Measurements from ENCODE around the gene LRTM1. TPM values are rescaled to one million over a fixed set of nuclear protein-coding genes. Genes with fewer than 3 reads are reported as not detected.

Gene LRTM1
- polyA plus RNA-seq, 2 of the 4 experiments (the other 2 are of a cell fraction) = not detected

DNA sequence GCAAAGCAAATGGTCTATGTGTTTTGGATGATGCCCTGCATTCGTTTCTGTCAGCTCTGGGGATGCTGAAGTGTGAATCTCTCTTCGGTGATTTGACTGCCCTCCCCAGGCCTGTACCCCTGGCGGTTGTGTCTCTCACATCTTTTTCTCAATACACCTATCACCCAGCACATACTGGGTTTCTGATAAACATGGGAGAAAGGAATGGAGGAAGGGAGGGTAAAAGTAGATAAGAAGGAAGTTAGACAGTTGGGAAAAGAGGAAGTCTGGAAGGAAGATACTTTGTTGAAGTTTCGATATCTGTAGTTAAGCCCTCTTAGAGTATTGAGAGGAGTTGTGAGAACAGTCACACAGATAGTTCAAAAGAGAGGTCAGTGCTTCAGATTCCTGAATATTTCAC, 35.8 kb upstream of the LRTM1 start:
- 13% methylated on average over 4 of the region's 4 CpGs for WGBS (ENCODE audit: missing lambda C conversion rate)
- DNase-seq (ENCODE audit: low read depth in 1 of 2, low spot score in 1 of 2) = no peak
- Histone ChIP-seq H3K27ac (no peak overlapping the region), H3K4me1 (no peaks in the 10 kb centered on the region), H3K9me3 (no peaks in the 10 kb centered on the region), H3K4me2 (no peak overlapping the region), H3K4me3 (no peak overlapping the region)
- TF ChIP-seq RARB (CRISPR knock-in tag; IDR thresholded peaks at IDR 0.05) = no peak
- TF ChIP-seq HOXB5 (CRISPR knock-in tag; IDR thresholded peaks at IDR 0.05) = no peak
- TF ChIP-seq EHMT2 (IDR thresholded peaks at IDR 0.05; ENCODE audit: low read depth) = no peak
- no peak for TF ChIP-seq SMC3 (IDR thresholded peaks at IDR 0.05)
- TF ChIP-seq, protein P1, sequence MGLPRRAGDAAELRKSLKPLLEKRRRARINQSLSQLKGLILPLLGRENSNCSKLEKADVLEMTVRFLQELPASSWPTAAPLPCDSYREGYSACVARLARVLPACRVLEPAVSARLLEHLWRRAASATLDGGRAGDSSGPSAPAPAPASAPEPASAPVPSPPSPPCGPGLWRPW (IDR thresholded peaks at IDR 0.05) = no peak
- no peak for TF ChIP-seq POLR2AphosphoS2 (conservative IDR thresholded peaks at IDR 0.05; ENCODE audit: low read length)
- TF ChIP-seq HDAC2 (IDR thresholded peaks at IDR 0.05) = no peak
- no peak for TF ChIP-seq MAZ (IDR thresholded peaks at IDR 0.05; ENCODE audit: borderline replicate concordance, low read depth, low read length)
- no peak for TF ChIP-seq MYC (IDR thresholded peaks at IDR 0.05; ENCODE audit: borderline replicate concordance, low read length)
- no peak for TF ChIP-seq PBX3 (IDR thresholded peaks at IDR 0.05)
- no peak for TF ChIP-seq SREBF2 (IDR thresholded peaks at IDR 0.05)
- no peak for TF ChIP-seq HOXB13 (CRISPR knock-in tag; IDR thresholded peaks at IDR 0.05; ENCODE audit: low read depth)
- TF ChIP-seq, protein P2, sequence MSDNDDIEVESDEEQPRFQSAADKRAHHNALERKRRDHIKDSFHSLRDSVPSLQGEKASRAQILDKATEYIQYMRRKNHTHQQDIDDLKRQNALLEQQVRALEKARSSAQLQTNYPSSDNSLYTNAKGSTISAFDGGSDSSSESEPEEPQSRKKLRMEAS (IDR thresholded peaks at IDR 0.05) = no peak
- TF ChIP-seq JUN (IDR thresholded peaks at IDR 0.05) = no peak
- ATAC-seq = no peak
- POLR2A ChIA-PET = no interaction called here
- FAIRE-seq = no peak
- CTCF ChIA-PET = no interaction called here

GRCh38 chr3:54962200-54962599, 34.3 kb upstream of the LRTM1 start:
- no peak for ATAC-seq

More at GRCh38 chr3:54962200-54962599, 34.3 kb upstream of the LRTM1 start:
- Histone ChIP-seq H3K9me3 (no peaks in the 10 kb centered on the region), H3K4me2 (no peak overlapping the region), H3K27ac (no peak overlapping the region), H3K4me1 (no peaks in the 10 kb centered on the region), H3K4me3 (no peak overlapping the region)
- FAIRE-seq (no peak), DNase-seq (ENCODE audit: low read depth in 1 of 2, low spot score in 1 of 2) (no peak)
- POLR2A ChIA-PET = no interaction called here
- CTCF ChIA-PET = no interaction called here
- WGBS (ENCODE audit: missing lambda C conversion rate) = 0% methylated on average over 2 of the region's 2 CpGs
- no peak for TF ChIP-seq HOXB13 (CRISPR knock-in tag; IDR thresholded peaks at IDR 0.05; ENCODE audit: low read depth)
- TF ChIP-seq ELK1 (IDR thresholded peaks at IDR 0.05; ENCODE audit: low read depth, low read length) = no peak
- TF ChIP-seq HOXA7 (CRISPR knock-in tag; IDR thresholded peaks at IDR 0.05) = no peak
- TF ChIP-seq MAZ (IDR thresholded peaks at IDR 0.05; ENCODE audit: borderline replicate concordance, low read depth, low read length) = no peak
- no peak for TF ChIP-seq CHD4 (IDR thresholded peaks at IDR 0.05; ENCODE audit: borderline replicate concordance)
- TF ChIP-seq RARB (CRISPR knock-in tag; IDR thresholded peaks at IDR 0.05) = no peak
- no peak for TF ChIP-seq FOXS1 (CRISPR knock-in tag; IDR thresholded peaks at IDR 0.05)
- TF ChIP-seq, protein P3, sequence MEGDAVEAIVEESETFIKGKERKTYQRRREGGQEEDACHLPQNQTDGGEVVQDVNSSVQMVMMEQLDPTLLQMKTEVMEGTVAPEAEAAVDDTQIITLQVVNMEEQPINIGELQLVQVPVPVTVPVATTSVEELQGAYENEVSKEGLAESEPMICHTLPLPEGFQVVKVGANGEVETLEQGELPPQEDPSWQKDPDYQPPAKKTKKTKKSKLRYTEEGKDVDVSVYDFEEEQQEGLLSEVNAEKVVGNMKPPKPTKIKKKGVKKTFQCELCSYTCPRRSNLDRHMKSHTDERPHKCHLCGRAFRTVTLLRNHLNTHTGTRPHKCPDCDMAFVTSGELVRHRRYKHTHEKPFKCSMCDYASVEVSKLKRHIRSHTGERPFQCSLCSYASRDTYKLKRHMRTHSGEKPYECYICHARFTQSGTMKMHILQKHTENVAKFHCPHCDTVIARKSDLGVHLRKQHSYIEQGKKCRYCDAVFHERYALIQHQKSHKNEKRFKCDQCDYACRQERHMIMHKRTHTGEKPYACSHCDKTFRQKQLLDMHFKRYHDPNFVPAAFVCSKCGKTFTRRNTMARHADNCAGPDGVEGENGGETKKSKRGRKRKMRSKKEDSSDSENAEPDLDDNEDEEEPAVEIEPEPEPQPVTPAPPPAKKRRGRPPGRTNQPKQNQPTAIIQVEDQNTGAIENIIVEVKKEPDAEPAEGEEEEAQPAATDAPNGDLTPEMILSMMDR (IDR thresholded peaks at IDR 0.05) = no peak
- no peak for TF ChIP-seq KDM5A (IDR thresholded peaks at IDR 0.05)
- TF ChIP-seq MYC (IDR thresholded peaks at IDR 0.05; ENCODE audit: borderline replicate concordance, low read length) = no peak
- TF ChIP-seq CBX8 (IDR thresholded peaks at IDR 0.05) = no peak
- TF ChIP-seq GATA3 (IDR thresholded peaks at IDR 0.05; ENCODE audit: borderline replicate concordance) = no peak
- no peak for TF ChIP-seq MAFK (IDR thresholded peaks at IDR 0.05; ENCODE audit: partially characterized antibody)
- no peak for TF ChIP-seq TP53 (CRISPR knock-in tag; IDR thresholded peaks at IDR 0.05)
- no peak for TF ChIP-seq NPAS2 (CRISPR knock-in tag; IDR thresholded peaks at IDR 0.05; ENCODE audit: borderline replicate concordance)

Measured in A549 (cell line).